GM21723 (cell line): Measurements from ENCODE around the gene ARHGAP20.
"Not testable (repeated sequence)": the region's sequence is repeated elsewhere in the genome, so short reads cannot be mapped to it uniquely, and the experiment has no call there.

Experiments
- ATAC-seq: cut with Tn5 transposase; IDR thresholded peaks from one replicate; pipeline ENCODE4 v1.9.1; 2021; ENCODE audit warnings: mild to moderate bottlenecking, moderate library complexity; ENCODE audit not compliant: unreplicated experiment

ARHGAP20 gene

GRCh38 chr11:110716361-110716760, 4.1 kb upstream of the ARHGAP20 start:
- no peak for ATAC-seq

GRCh38 chr11:110715541-110715940, 3.3 kb upstream of the ARHGAP20 start:
- ATAC-seq = no peak

- no peak for ATAC-seq
Measured at GRCh38 chr11:110713449-110713776, 1.2 kb upstream of the ARHGAP20 start.

- ATAC-seq = peak; percentile 38
Measured at GRCh38 chr11:110712659-110713448, 617 bp upstream of the ARHGAP20 start.

- ATAC-seq = no peak
Measured at GRCh38 chr11:110711448-110711775, 825 bp downstream of the ARHGAP20 start.

GRCh38 chr11:110710628-110711381, 1.4 kb downstream of the ARHGAP20 start:
- ATAC-seq = no peak

- ATAC-seq = no peak
Measured at GRCh38 chr11:110704210-110704864, 7.9 kb downstream of the ARHGAP20 start.

GRCh38 chr11:110691926-110692325, 20.3 kb downstream of the ARHGAP20 start:
- ATAC-seq = no peak

GRCh38 chr11:110689306-110689705, 22.9 kb downstream of the ARHGAP20 start:
- ATAC-seq = no peak

GRCh38 chr11:110679323-110679975, 32.8 kb downstream of the ARHGAP20 start:
- ATAC-seq = no peak

GRCh38 chr11:110675548-110675947, 36.7 kb downstream of the ARHGAP20 start:
- ATAC-seq = no peak

- ATAC-seq = no peak
Measured at GRCh38 chr11:110665689-110666465, 46.4 kb downstream of the ARHGAP20 start.

GRCh38 chr11:110655967-110656366, 56.3 kb downstream of the ARHGAP20 start:
- no peak for ATAC-seq

- no peak for ATAC-seq
Measured at GRCh38 chr11:110654456-110654855, 57.8 kb downstream of the ARHGAP20 start.

GRCh38 chr11:110645253-110645652, 67.0 kb downstream of the ARHGAP20 start:
- ATAC-seq = no peak

GRCh38 chr11:110634370-110634769, 77.9 kb downstream of the ARHGAP20 start:
- ATAC-seq = no peak

GRCh38 chr11:110631551-110631950, 80.7 kb downstream of the ARHGAP20 start:
- ATAC-seq = no peak

- ATAC-seq = no peak
Measured at GRCh38 chr11:110629594-110629993, 82.6 kb downstream of the ARHGAP20 start.

- ATAC-seq = no peak
Measured at GRCh38 chr11:110621826-110622225, 90.4 kb downstream of the ARHGAP20 start.

- not testable (repeated sequence) for ATAC-seq
Measured at GRCh38 chr11:110619366-110619765, 92.9 kb downstream of the ARHGAP20 start.

GRCh38 chr11:110614031-110614430, 98.2 kb downstream of the ARHGAP20 start:
- no peak for ATAC-seq
